ENCODE data around the gene CCDC158.
"Not testable (repeated sequence)": the region's sequence is repeated elsewhere in the genome, so short reads cannot be mapped to it uniquely, and the experiment has no call there.

Gene CCDC158

GRCh38 chr4:76373919-76374552 is 46.9 kb downstream of the CCDC158 start:
- no peak for DNase-seq (ENCODE audit: low read depth)

- no peak for DNase-seq (ENCODE audit: low read depth)
Measured at GRCh38 chr4:76366737-76367136, 54.2 kb downstream of the CCDC158 start.

GRCh38 chr4:76365636-76366035 is 55.3 kb downstream of the CCDC158 start:
- no peak for DNase-seq (ENCODE audit: low read depth)

GRCh38 chr4:76364763-76365162 is 56.2 kb downstream of the CCDC158 start:
- DNase-seq (ENCODE audit: low read depth): no peak

- no peak for DNase-seq (ENCODE audit: low read depth)
Measured at GRCh38 chr4:76363556-76364290, 57.2 kb downstream of the CCDC158 start.

GRCh38 chr4:76361689-76362412 is 59.1 kb downstream of the CCDC158 start:
- DNase-seq (ENCODE audit: low read depth): no peak

GRCh38 chr4:76359881-76360466 is 61.0 kb downstream of the CCDC158 start:
- DNase-seq (ENCODE audit: low read depth): not testable (repeated sequence)

GRCh38 chr4:76357981-76358380 is 63.0 kb downstream of the CCDC158 start:
- DNase-seq (ENCODE audit: low read depth): no peak

- no peak for DNase-seq (ENCODE audit: low read depth)
Measured at GRCh38 chr4:76354517-76355473, 66.1 kb downstream of the CCDC158 start.

- DNase-seq (ENCODE audit: low read depth): no peak
Measured at GRCh38 chr4:76342803-76343202, 78.1 kb downstream of the CCDC158 start.

- no peak for DNase-seq (ENCODE audit: low read depth)
Measured at GRCh38 chr4:76342191-76342590, 78.8 kb downstream of the CCDC158 start.

GRCh38 chr4:76341063-76341462 is 79.9 kb downstream of the CCDC158 start:
- no peak for DNase-seq (ENCODE audit: low read depth)

GRCh38 chr4:76339364-76339763 is 81.6 kb downstream of the CCDC158 start:
- DNase-seq (ENCODE audit: low read depth): no peak

- no peak for DNase-seq (ENCODE audit: low read depth)
Measured at GRCh38 chr4:76334885-76335284, 86.1 kb downstream of the CCDC158 start.

- DNase-seq (ENCODE audit: low read depth): no peak
Measured at GRCh38 chr4:76326515-76326914, 94.4 kb downstream of the CCDC158 start.

- no peak for DNase-seq (ENCODE audit: low read depth)
Measured at GRCh38 chr4:76325072-76325471, 95.9 kb downstream of the CCDC158 start.

GRCh38 chr4:76322236-76322635 is 98.7 kb downstream of the CCDC158 start:
- DNase-seq (ENCODE audit: low read depth): no peak

- DNase-seq (ENCODE audit: low read depth): no peak
Measured at GRCh38 chr4:76316131-76316530, 104.8 kb downstream of the CCDC158 start.

- no peak for DNase-seq (ENCODE audit: low read depth)
Measured at GRCh38 chr4:76315267-76315918, 105.5 kb downstream of the CCDC158 start.

- DNase-seq (ENCODE audit: low read depth): no peak
Measured at GRCh38 chr4:76313547-76313946, 107.4 kb downstream of the CCDC158 start.

GRCh38 chr4:76312457-76312856 is 108.5 kb downstream of the CCDC158 start:
- DNase-seq (ENCODE audit: low read depth): no peak

Data from activated T-cell treated with anti-CD3 and anti-CD28 coated beads for 48 hours (primary cell).